GM12891 (cell line): ENCODE data around the gene LANCL3.

Experiments used
- POLR2A ChIP-seq: IDR thresholded peaks from 2 replicates; pipeline ENCODE4 v1.6.1; 2011; ENCODE audit warnings: low read depth, low read length, control low read depth
- POLR2AphosphoS5 ChIP-seq: IDR thresholded peaks from 2 replicates; pipeline ENCODE4 v1.6.1; 2011; ENCODE audit warnings: low read depth, low read length, control low read depth
- SPI1 ChIP-seq: IDR thresholded peaks from 2 replicates; pipeline ENCODE4 v1.6.1; 2011; ENCODE audit warnings: low read depth, low read length, control low read depth
- TAF1 ChIP-seq: IDR thresholded peaks from 2 replicates; pipeline ENCODE4 v1.6.1; 2011; ENCODE audit warnings: low read depth, low read length, control low read depth

GRCh38 chrX:37679230-37679629 lies 107.8 kb downstream of the LANCL3 start:
- TF ChIP-seq POLR2A (no peak), POLR2AphosphoS5 (no peak), TAF1 (no peak), SPI1 (no peak)
